Osteoblast (primary cell): ENCODE results near the gene PALB2. TPM values are rescaled to one million over a fixed set of nuclear protein-coding genes. Genes with fewer than 3 reads are reported as not detected.

ENCODE experiments used
- DNase-seq: peaks from one replicate; pipeline ENCODE4 v3.0.0; 2011; ENCODE audit warnings: low spot score, mixed read lengths; ENCODE audit not compliant: insufficient read length; ENCODE audit errors: missing footprints
- H2AFZ ChIP-seq: 2 replicates; pipeline ENCODE4 v1.6.0; 2011; ENCODE audit warnings: mild to moderate bottlenecking, low read length
- H3K27ac ChIP-seq: 2 replicates; pipeline ENCODE4 v1.5.1; 2011; ENCODE audit warnings: mild to moderate bottlenecking, low read depth, low read length, moderate library complexity
- H3K27me3 ChIP-seq: 2 replicates; pipeline ENCODE4 v1.6.0; 2012; ENCODE audit warnings: mild to moderate bottlenecking, control low read depth, inconsistent platforms, low read length, moderate library complexity; ENCODE audit not compliant: insufficient read depth
- H3K36me3 ChIP-seq: 2 replicates; pipeline ENCODE4 v1.5.1; 2011; ENCODE audit warnings: mild to moderate bottlenecking, low read length, control low read depth, moderate library complexity; ENCODE audit not compliant: insufficient read depth
- H3K4me1 ChIP-seq: 2 replicates; pipeline ENCODE4 v1.5.1; 2011; ENCODE audit warnings: mild to moderate bottlenecking, low read length, control low read depth, moderate library complexity; ENCODE audit not compliant: insufficient read depth
- H3K4me2 ChIP-seq: 2 replicates; pipeline ENCODE4 v1.6.0; 2011; ENCODE audit warnings: mild to moderate bottlenecking, low read length; ENCODE audit not compliant: insufficient read depth
- H3K4me3 ChIP-seq: fragments of 200-600 bp; sonication (generic); 3 replicates; pipeline ENCODE4 v1.5.1; 2012; ENCODE audit warnings: mild to moderate bottlenecking, low read length, inconsistent platforms; ENCODE audit not compliant: insufficient read depth
- H3K79me2 ChIP-seq: 2 replicates; pipeline ENCODE4 v1.6.0; 2012; ENCODE audit warnings: mild to moderate bottlenecking, low read length, control low read depth, inconsistent platforms; ENCODE audit not compliant: insufficient read depth
- H3K9me3 ChIP-seq: 2 replicates; pipeline ENCODE4 v1.5.1; 2011; ENCODE audit warnings: low read depth, low read length, control low read depth
- H4K20me1 ChIP-seq: 2 replicates; pipeline ENCODE4 v1.6.0; 2012; ENCODE audit warnings: mild to moderate bottlenecking, low read length, control low read depth; ENCODE audit not compliant: insufficient read depth
- total RNA-seq: library from RNA; depleted of rRNA; stranded (reverse); fragments of >200 nt; gene quantifications from 2 replicates; pipeline ENCODE4 v1.2.3, GENCODE V29; 2012
- TF ChIP-seq, protein P1 (sequence below): IDR thresholded peaks from 2 replicates; pipeline ENCODE4 v1.5.1; 2011; ENCODE audit warnings: mild to moderate bottlenecking, low read depth, low read length, moderate library complexity; ENCODE audit errors: extremely low read depth

Gene PALB2
- total RNA-seq, 1 donor = 14.8 TPM

- H3K36me3 ChIP-seq = peaks cover 58% of the 10 kb centered on the region
- peaks cover 4% of the 10 kb centered on the region for H4K20me1 ChIP-seq
- TF ChIP-seq, protein P1, sequence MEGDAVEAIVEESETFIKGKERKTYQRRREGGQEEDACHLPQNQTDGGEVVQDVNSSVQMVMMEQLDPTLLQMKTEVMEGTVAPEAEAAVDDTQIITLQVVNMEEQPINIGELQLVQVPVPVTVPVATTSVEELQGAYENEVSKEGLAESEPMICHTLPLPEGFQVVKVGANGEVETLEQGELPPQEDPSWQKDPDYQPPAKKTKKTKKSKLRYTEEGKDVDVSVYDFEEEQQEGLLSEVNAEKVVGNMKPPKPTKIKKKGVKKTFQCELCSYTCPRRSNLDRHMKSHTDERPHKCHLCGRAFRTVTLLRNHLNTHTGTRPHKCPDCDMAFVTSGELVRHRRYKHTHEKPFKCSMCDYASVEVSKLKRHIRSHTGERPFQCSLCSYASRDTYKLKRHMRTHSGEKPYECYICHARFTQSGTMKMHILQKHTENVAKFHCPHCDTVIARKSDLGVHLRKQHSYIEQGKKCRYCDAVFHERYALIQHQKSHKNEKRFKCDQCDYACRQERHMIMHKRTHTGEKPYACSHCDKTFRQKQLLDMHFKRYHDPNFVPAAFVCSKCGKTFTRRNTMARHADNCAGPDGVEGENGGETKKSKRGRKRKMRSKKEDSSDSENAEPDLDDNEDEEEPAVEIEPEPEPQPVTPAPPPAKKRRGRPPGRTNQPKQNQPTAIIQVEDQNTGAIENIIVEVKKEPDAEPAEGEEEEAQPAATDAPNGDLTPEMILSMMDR = no peak
- H3K4me2 ChIP-seq = no peak overlapping the region
- no peak overlapping the region for H2AFZ ChIP-seq
- no peaks in the 10 kb centered on the region for H3K27me3 ChIP-seq
- no peaks in the 10 kb centered on the region for H3K9me3 ChIP-seq
- no peaks in the 10 kb centered on the region for H3K79me2 ChIP-seq
- H3K27ac ChIP-seq = no peak overlapping the region
- DNase-seq = no peak
- H3K4me3 ChIP-seq = no peak overlapping the region
- H3K4me1 ChIP-seq = no peaks in the 10 kb centered on the region
These were observed 65.3 kb downstream of the PALB2 start for GRCh38 chr16:23575834-23576233.

DNA sequence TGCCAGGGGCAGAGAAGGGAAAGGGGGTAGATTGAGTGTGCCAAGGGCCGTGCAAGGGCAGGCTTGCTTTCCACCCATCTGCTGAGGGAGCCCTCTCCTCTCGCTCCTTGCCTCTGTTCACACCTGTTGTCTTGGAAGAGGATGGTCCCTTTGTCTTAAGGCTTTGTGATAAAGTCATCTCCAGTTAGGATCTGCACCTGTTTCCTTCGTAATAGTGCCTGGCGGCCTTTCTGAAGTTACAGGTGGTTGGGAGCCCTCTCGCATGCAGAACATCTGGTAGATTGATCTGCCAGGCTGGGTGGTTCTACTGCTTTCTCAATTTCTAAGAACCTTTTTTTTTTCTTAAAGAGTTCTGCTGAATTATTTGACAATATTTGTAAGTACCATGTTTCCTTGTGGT lies 67.3 kb downstream of the PALB2 start:
- Histone ChIP-seq H4K20me1 (peaks cover 4% of the 10 kb centered on the region), H3K4me2 (no peak overlapping the region), H3K4me1 (no peaks in the 10 kb centered on the region), H3K36me3 (peaks cover 63% of the 10 kb centered on the region), H3K27ac (no peak overlapping the region), H3K27me3 (no peaks in the 10 kb centered on the region), H3K4me3 (no peak overlapping the region), H2AFZ (no peak overlapping the region), H3K79me2 (no peaks in the 10 kb centered on the region), H3K9me3 (no peaks in the 10 kb centered on the region)
- TF ChIP-seq, protein P1 = no peak
- DNase-seq = no peak

GRCh38 chr16:23572394-23572793 lies 68.7 kb downstream of the PALB2 start:
- H3K4me1 ChIP-seq = no peaks in the 10 kb centered on the region
- H4K20me1 ChIP-seq = peaks cover 4% of the 10 kb centered on the region
- no peaks in the 10 kb centered on the region for H3K27me3 ChIP-seq
- no peak overlapping the region for H3K4me3 ChIP-seq
- H3K4me2 ChIP-seq = no peak overlapping the region
- no peak for DNase-seq
- H3K9me3 ChIP-seq = no peaks in the 10 kb centered on the region
- H3K36me3 ChIP-seq = peaks cover 75% of the 10 kb centered on the region
- TF ChIP-seq, protein P1 = no peak
- H3K79me2 ChIP-seq = peaks cover 3% of the 10 kb centered on the region
- H3K27ac ChIP-seq = no peak overlapping the region
- H2AFZ ChIP-seq = no peak overlapping the region

- Histone ChIP-seq H4K20me1 (peaks cover 4% of the 10 kb centered on the region), H2AFZ (no peak overlapping the region), H3K27me3 (no peaks in the 10 kb centered on the region), H3K36me3 (peaks cover 80% of the 10 kb centered on the region), H3K27ac (no peak overlapping the region), H3K4me2 (no peak overlapping the region), H3K79me2 (peaks cover 3% of the 10 kb centered on the region), H3K9me3 (no peaks in the 10 kb centered on the region), H3K4me3 (no peak overlapping the region), H3K4me1 (no peaks in the 10 kb centered on the region)
- DNase-seq = no peak
- TF ChIP-seq, protein P1 = no peak
These were observed 69.2 kb downstream of the PALB2 start for GRCh38 chr16:23571895-23572294.
